ENCODE measurements around the gene TAF10.

TAF10 gene

GRCh38 chr11:6599881-6600390, 12.1 kb downstream of the TAF10 start:
- no peak overlapping the region for H3K27ac ChIP-seq (replicated peaks)
- no peak for DNase-seq (ENCODE audit: low read depth in 1 of 2, low spot score in 1 of 2)
- no peak for TF ChIP-seq SPI1 (IDR thresholded peaks at IDR 0.05; ENCODE audit: borderline replicate concordance, low read depth)
- no peak for TF ChIP-seq GABPA (IDR thresholded peaks at IDR 0.05; ENCODE audit: low read depth)

GRCh38 chr11:6599449-6599848, 12.6 kb downstream of the TAF10 start:
- no peak for TF ChIP-seq CTCF (IDR thresholded peaks at IDR 0.05; ENCODE audit: insufficient read depth, low read length)
- TF ChIP-seq GABPA (IDR thresholded peaks at IDR 0.05; ENCODE audit: low read depth), result no peak
- TF ChIP-seq SPI1 (IDR thresholded peaks at IDR 0.05; ENCODE audit: borderline replicate concordance, low read depth), result no peak
- no peak for TF ChIP-seq POLR2AphosphoS5 (IDR thresholded peaks at IDR 0.05; ENCODE audit: low read depth)
- no peak for TF ChIP-seq REST (IDR thresholded peaks at IDR 0.05; ENCODE audit: insufficient replicate concordance, low read depth)
- H3K4me3 ChIP-seq (replicated peaks; ENCODE audit: insufficient read depth, low read length), result no peak overlapping the region
- no peak for DNase-seq (ENCODE audit: low read depth in 1 of 2, low spot score in 1 of 2)
- H3K27ac ChIP-seq (replicated peaks), result no peak overlapping the region
- no peaks in the 10 kb centered on the region for H3K27me3 ChIP-seq (ENCODE audit: insufficient read depth, poor library complexity, severe bottlenecking)

More at GRCh38 chr11:6599881-6600390, 12.1 kb downstream of the TAF10 start:
- Histone ChIP-seq H3K27me3 (ENCODE audit: insufficient read depth, poor library complexity, severe bottlenecking) (no peaks in the 10 kb centered on the region), H3K4me3 (replicated peaks; ENCODE audit: insufficient read depth, low read length) (no peak overlapping the region)

- no peak for DNase-seq (ENCODE audit: low read depth in 1 of 2, low spot score in 1 of 2)
- H3K4me3 ChIP-seq (replicated peaks; ENCODE audit: insufficient read depth, low read length), result no peak overlapping the region
- no peaks in the 10 kb centered on the region for H3K27me3 ChIP-seq (ENCODE audit: insufficient read depth, poor library complexity, severe bottlenecking)
- TF ChIP-seq REST (IDR thresholded peaks at IDR 0.05; ENCODE audit: insufficient replicate concordance, low read depth) (no peak), SPI1 (IDR thresholded peaks at IDR 0.05; ENCODE audit: borderline replicate concordance, low read depth) (no peak), POLR2AphosphoS5 (IDR thresholded peaks at IDR 0.05; ENCODE audit: low read depth) (no peak), GABPA (IDR thresholded peaks at IDR 0.05; ENCODE audit: low read depth) (no peak), CTCF (IDR thresholded peaks at IDR 0.05; ENCODE audit: insufficient read depth, low read length) (no peak)
- no peak overlapping the region for H3K27ac ChIP-seq (replicated peaks)
These were observed 13.5 kb downstream of the TAF10 start for GRCh38 chr11:6598555-6598954.

- DNase-seq (ENCODE audit: low read depth in 1 of 2, low spot score in 1 of 2), result no peak
- Histone ChIP-seq H3K27ac (replicated peaks) (no peak overlapping the region), H3K4me3 (replicated peaks; ENCODE audit: insufficient read depth, low read length) (no peak overlapping the region), H3K27me3 (ENCODE audit: insufficient read depth, poor library complexity, severe bottlenecking) (no peaks in the 10 kb centered on the region)
- TF ChIP-seq CTCF (IDR thresholded peaks at IDR 0.05; ENCODE audit: insufficient read depth, low read length) (no peak), SPI1 (IDR thresholded peaks at IDR 0.05; ENCODE audit: borderline replicate concordance, low read depth) (no peak), POLR2AphosphoS5 (IDR thresholded peaks at IDR 0.05; ENCODE audit: low read depth) (no peak), GABPA (IDR thresholded peaks at IDR 0.05; ENCODE audit: low read depth) (no peak), REST (IDR thresholded peaks at IDR 0.05; ENCODE audit: insufficient replicate concordance, low read depth) (no peak)
These were observed 15.7 kb downstream of the TAF10 start for GRCh38 chr11:6596239-6596877.
